H1 (cell line): ENCODE measurements around the gene GMIP. TPM values are rescaled to one million over a fixed set of nuclear protein-coding genes. Genes with fewer than 3 reads are reported as not detected.

ENCODE experiments used
- CTCF ChIA-PET: fragments of 300-600 bp; sonication (Branson Sonifier 250); formaldehyde crosslinking; loops from one replicate; lab custom pipeline; 2021; ENCODE audit not compliant: partially characterized antibody; lab: Charles Lee
- POLR2A ChIA-PET: fragments of 300-600 bp; sonication (Branson Sonifier 250); formaldehyde crosslinking; loops from one replicate; lab custom pipeline; 2021; ENCODE audit warnings: inconsistent platforms; ENCODE audit not compliant: partially characterized antibody; lab: Charles Lee
- DNase-seq, 2 experiments: peaks; one replicate each; pipeline versions ENCODE4 v3.0.0 to v3.0.0-alpha.2; 2010 to 2022; ENCODE audit warnings: low spot score in 2 of 2, low read depth in 1 of 2, mixed read lengths in 1 of 2
- FAIRE-seq: peaks from 2 replicates; lab custom pipeline; 2011; peaks lifted over from hg19 to GRCh38; lab: Jason Lieb, UNC
- H2AFZ ChIP-seq: 2 replicates; pipeline ENCODE4 v1.8.1; 2012; ENCODE audit warnings: low read length, inconsistent platforms
- H2AK5ac ChIP-seq: 2 replicates; pipeline ENCODE4 v1.6.1; 2013; ENCODE audit warnings: low read depth, low read length
- H2BK120ac ChIP-seq: replicated peaks from 2 replicates; pipeline ENCODE3; 2013; ENCODE audit warnings: low read depth, low read length, inconsistent platforms
- H2BK12ac ChIP-seq: 2 replicates; pipeline ENCODE4 v1.6.1; 2013; ENCODE audit warnings: low read depth, low read length
- H2BK15ac ChIP-seq: 2 replicates; pipeline ENCODE4 v1.6.1; 2013; ENCODE audit warnings: low read length
- H2BK20ac ChIP-seq: 2 replicates; pipeline ENCODE4 v1.6.1; 2013; ENCODE audit warnings: low read length
- H2BK5ac ChIP-seq: 2 replicates; pipeline ENCODE4 v1.6.1; 2013; ENCODE audit warnings: low read depth, low read length
- H3K14ac ChIP-seq: 2 replicates; pipeline ENCODE4 v1.6.1; 2013; ENCODE audit warnings: inconsistent platforms; ENCODE audit not compliant: insufficient read length
- H3K18ac ChIP-seq: 2 replicates; pipeline ENCODE4 v1.6.1; 2013; ENCODE audit warnings: low read length; ENCODE audit errors: extremely low read depth
- H3K23ac ChIP-seq: 2 replicates; pipeline ENCODE4 v1.6.1; 2013; ENCODE audit warnings: inconsistent platforms; ENCODE audit not compliant: insufficient read length
- H3K23me2 ChIP-seq: 2 replicates; pipeline ENCODE4 v1.6.1; 2013; ENCODE audit warnings: low read depth, low read length
- H3K27ac ChIP-seq: 2 replicates; pipeline ENCODE4 v1.6.1; 2011; ENCODE audit warnings: low read depth, low read length, inconsistent platforms
- H3K27me3 ChIP-seq, 4 experiments: replicated peaks in 1 of 4; 1 replicate in 1 of 4; 2 replicates in 3 of 4; pipeline versions ENCODE4 v1.6.1 to v1.8.1; 2011 to 2013; ENCODE audit warnings: low read length in 3 of 4, mild to moderate bottlenecking in 3 of 4, inconsistent platforms in 2 of 4, mixed read lengths in 2 of 4, moderate library complexity in 1 of 4; ENCODE audit not compliant: control insufficient read depth in 3 of 4, insufficient read depth in 3 of 4; ENCODE audit errors: extremely low read depth in 1 of 4
- H3K36me3 ChIP-seq, 4 experiments: 2 replicates each; pipeline versions ENCODE4 v1.6.1 to v1.8.1; 2011 to 2013; ENCODE audit warnings: mild to moderate bottlenecking in 4 of 4, low read length in 3 of 4, moderate library complexity in 2 of 4, control low read depth in 1 of 4, inconsistent platforms in 1 of 4; ENCODE audit not compliant: insufficient read depth in 4 of 4, control insufficient read depth in 2 of 4
- H3K4ac ChIP-seq: replicated peaks from 2 replicates; pipeline ENCODE3; 2013; ENCODE audit warnings: low read length, low read depth, mixed read lengths, inconsistent platforms; ENCODE audit not compliant: insufficient read length
- H3K4me1 ChIP-seq, 4 experiments: replicated peaks in 1 of 4; 1 replicate in 1 of 4; 2 replicates in 3 of 4; pipeline versions ENCODE4 v1.6.1 to v1.8.1; 2011 to 2013; ENCODE audit warnings: low read length in 3 of 4, inconsistent platforms in 2 of 4, mixed read lengths in 1 of 4; ENCODE audit not compliant: insufficient read depth in 4 of 4, control insufficient read depth in 3 of 4
- H3K4me2 ChIP-seq, 2 experiments: 2 replicates each; pipeline versions ENCODE4 v1.6.1 to v1.8.1; 2011 to 2013; ENCODE audit warnings: low read depth in 2 of 2, low read length in 2 of 2, control low read depth in 1 of 2, inconsistent platforms in 1 of 2, mild to moderate bottlenecking in 1 of 2; ENCODE audit not compliant: insufficient read depth in 1 of 2
- H3K4me3 ChIP-seq, 4 experiments: fragments of 200-600, 300-600 bp in 1 of 4; sonication (generic), shearing (Covaris generic), sonication (Bioruptor Twin) in 1 of 4; 2 replicates each; pipeline versions ENCODE4 v1.5.1 to v1.8.1; 2011 to 2016; ENCODE audit warnings: low read length in 4 of 4, low read depth in 3 of 4, control low read depth in 2 of 4, inconsistent platforms in 2 of 4, mild to moderate bottlenecking in 2 of 4, mixed read lengths in 1 of 4, moderate library complexity in 1 of 4; ENCODE audit not compliant: insufficient read depth in 2 of 4; ENCODE audit errors: extremely low read depth in 1 of 4
- H3K56ac ChIP-seq: replicated peaks from 2 replicates; pipeline ENCODE3; 2013; ENCODE audit warnings: low read depth, mild to moderate bottlenecking, mixed read lengths, low read length, inconsistent platforms; ENCODE audit not compliant: insufficient read length
- H3K79me1 ChIP-seq: 2 replicates; pipeline ENCODE4 v1.6.1; 2013; ENCODE audit warnings: low read depth, low read length, control low read depth
- H3K79me2 ChIP-seq, 2 experiments: 2 replicates each; pipeline versions ENCODE4 v1.6.1 to v1.8.1; 2012 to 2013; ENCODE audit warnings: low read length in 2 of 2, mild to moderate bottlenecking in 2 of 2, inconsistent platforms in 1 of 2; ENCODE audit not compliant: insufficient read depth in 2 of 2, control insufficient read depth in 1 of 2
- H3K9ac ChIP-seq, 4 experiments: replicated peaks in 1 of 4; 1 replicate in 1 of 4; 2 replicates in 3 of 4; pipeline versions ENCODE4 v1.6.1 to v1.8.1; 2011 to 2013; ENCODE audit warnings: low read depth in 3 of 4, low read length in 3 of 4, control low read depth in 2 of 4, mild to moderate bottlenecking in 2 of 4, moderate library complexity in 2 of 4, inconsistent platforms in 1 of 4; ENCODE audit errors: extremely low read depth in 1 of 4
- H3K9me3 ChIP-seq, 2 experiments: 2 replicates each; pipeline versions ENCODE4 v1.6.1 to v1.8.1; 2012 to 2013; ENCODE audit warnings: mild to moderate bottlenecking in 2 of 2, moderate library complexity in 2 of 2, control low read depth in 1 of 2, inconsistent platforms in 1 of 2, low read depth in 1 of 2, low read length in 1 of 2, mixed read lengths in 1 of 2; ENCODE audit not compliant: insufficient read depth in 2 of 2
- H4K20me1 ChIP-seq, 2 experiments: replicated peaks in 1 of 2; 2 replicates each; pipeline versions ENCODE3 to v1.8.1; 2011 to 2013; ENCODE audit warnings: inconsistent platforms in 2 of 2, low read length in 2 of 2, mild to moderate bottlenecking in 1 of 2; ENCODE audit not compliant: insufficient read depth in 2 of 2, control insufficient read depth in 1 of 2
- H4K5ac ChIP-seq: 2 replicates; pipeline ENCODE4 v1.6.1; 2013; ENCODE audit warnings: low read length, low read depth, mixed read lengths, inconsistent platforms; ENCODE audit not compliant: insufficient read length
- H4K8ac ChIP-seq: 2 replicates; pipeline ENCODE4 v1.8.0; 2013; ENCODE audit warnings: mild to moderate bottlenecking, moderate library complexity, low read length, inconsistent platforms; ENCODE audit not compliant: insufficient read depth; ENCODE audit errors: extremely low read depth
- H4K91ac ChIP-seq: replicated peaks from 2 replicates; pipeline ENCODE3; 2013; ENCODE audit warnings: low read length, mixed read lengths, inconsistent platforms; ENCODE audit not compliant: insufficient read length
- CEBPB ChIP-seq: IDR thresholded peaks from 2 replicates; pipeline ENCODE4 v1.6.1; 2012; ENCODE audit warnings: low read depth, low read length
- EGR1 ChIP-seq: IDR thresholded peaks from 2 replicates; pipeline ENCODE4 v1.6.1; 2011; ENCODE audit warnings: low read depth, low read length, borderline replicate concordance
- RAD21 ChIP-seq, 2 experiments: IDR thresholded peaks in 1 of 2; conservative IDR thresholded peaks in 1 of 2; 2 replicates each; pipeline ENCODE4 v1.6.1; 2011; ENCODE audit warnings: low read depth in 2 of 2, low read length in 2 of 2, improper control_type of control experiment in 1 of 2, inconsistent platforms in 1 of 2, mild to moderate bottlenecking in 1 of 2, moderate library complexity in 1 of 2
- SIN3A ChIP-seq, 2 experiments: IDR thresholded peaks in 1 of 2; conservative IDR thresholded peaks in 1 of 2; 2 replicates each; pipeline ENCODE4 v1.6.1; 2011 to 2012; ENCODE audit warnings: low read length in 2 of 2, improper control_type of control experiment in 1 of 2, low read depth in 1 of 2, mild to moderate bottlenecking in 1 of 2
- SP4 ChIP-seq: IDR thresholded peaks from 2 replicates; pipeline ENCODE4 v1.6.1; 2012; ENCODE audit warnings: low read length, inconsistent platforms
- ZNF274 ChIP-seq: IDR thresholded peaks from 2 replicates; pipeline ENCODE4 v1.7.0; 2012; ENCODE audit warnings: low read length, borderline replicate concordance; ENCODE audit errors: extremely low read depth
- WGBS, 2 experiments: shearing (Covaris generic) in 1 of 2; methylation state at CpG; one replicate each; pipeline versions ENCODE4 v1.1.6 to v1.1.7; 2013 to 2015; ENCODE audit warnings: low lambda C conversion rate in 2 of 2, mixed read lengths in 2 of 2, inconsistent platforms in 1 of 2, low coverage in 1 of 2, missing lambda C conversion rate in 1 of 2; ENCODE audit not compliant: insufficient replicate concordance in 2 of 2, insufficient coverage in 1 of 2, insufficient read length in 1 of 2; ENCODE audit errors: extremely low coverage in 1 of 2, missing lambda C conversion rate in 1 of 2; 5-methylcytosine and 5-hydroxymethylcytosine counted together
- polyA plus RNA-seq, 7 experiments: library from polyadenylated mRNA; depleted of rRNA in 3 of 7; stranded (reverse) in 5 of 7; unstranded in 2 of 7; fragments of >200 nt in 5 of 7; fragments of 200-250 nt in 2 of 7; gene quantifications; 1 replicate in 5 of 7; 2 replicates in 1 of 7; 4 replicates in 1 of 7; pipeline versions ENCODE4 v1.2.1 to v1.2.3, GENCODE V29; 2011 to 2013; ENCODE audit warnings: missing spikeins in 2 of 7, mixed read lengths in 2 of 7
- total RNA-seq: library from RNA; stranded (reverse); fragmentation: NEBNext Ultra II Directional; extraction: Animal tissue kit (Norgen Biotek cat#: 25700); gene quantifications from 2 replicates; pipeline ENCODE4 v1.2.1, GENCODE V29; 2021
- TF ChIP-seq, protein P1 (sequence below): IDR thresholded peaks from 2 replicates; pipeline ENCODE4 v1.6.1; 2012; ENCODE audit warnings: inconsistent platforms

Gene GMIP
- total and polyA plus RNA-seq, 2 of the 8 experiments (the other 6 are each of a cell fraction or from before 2014, with no cell fraction given) = 5.7 to 18.1 TPM

DNA sequence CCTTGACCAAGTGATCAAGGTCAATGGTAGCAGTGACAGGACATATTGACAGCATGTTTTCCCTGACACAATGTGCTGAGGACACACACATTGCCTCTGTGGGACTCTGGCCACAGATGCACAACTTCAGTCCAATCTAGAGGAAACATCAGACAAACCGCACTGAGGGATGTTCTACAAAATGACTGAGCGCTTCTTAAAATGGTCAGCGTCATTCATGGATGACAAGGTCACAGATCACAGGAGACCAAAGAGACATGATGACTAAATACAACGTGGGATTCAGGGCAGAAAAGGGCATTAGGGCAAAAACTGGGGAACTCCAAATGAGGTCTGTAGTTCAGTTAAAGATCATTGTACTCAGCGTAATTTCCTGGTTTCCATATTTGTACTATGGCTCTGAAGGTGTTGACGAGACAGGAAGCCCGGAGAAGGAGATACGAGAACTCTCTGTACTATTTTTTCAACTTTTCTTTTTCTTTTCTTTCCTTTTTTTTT lies 45.6 kb downstream of the GMIP start:
- no peak overlapping the region for H2BK12ac ChIP-seq
- H2BK120ac ChIP-seq = no peak overlapping the region
- no peaks in the 10 kb centered on the region for H3K79me2 ChIP-seq
- no peak overlapping the region for H3K14ac ChIP-seq
- H2AK5ac ChIP-seq = no peak overlapping the region
- FAIRE-seq = no peak
- no peak for DNase-seq
- H4K5ac ChIP-seq = no peak overlapping the region
- no peaks in the 10 kb centered on the region for H4K20me1 ChIP-seq
- H3K23me2 ChIP-seq = no peaks in the 10 kb centered on the region
- H3K56ac ChIP-seq = no peak overlapping the region
- no peaks in the 10 kb centered on the region for H3K9me3 ChIP-seq
- no peak overlapping the region for H3K4ac ChIP-seq
- no peak overlapping the region for H4K91ac ChIP-seq
- H3K4me1 ChIP-seq = peaks cover 0 to 9% (median 2%) of the 10 kb centered on the region in 4 experiments; a peak in 5 of 7 replicates
- no peak overlapping the region for H2BK15ac ChIP-seq
- WGBS, 2 experiments = 93% methylated on average over 8 of the region's 8 CpGs; no CpG with 5 or more reads in 1 of the 2 experiments
- no peak overlapping the region for H3K4me3 ChIP-seq
- TF ChIP-seq SIN3A (conservative IDR thresholded peaks at IDR 0.05 in 1 of 2, IDR thresholded peaks at IDR 0.05 in 1 of 2; ENCODE audit: low read depth in 1 of 2, low read length in 2 of 2) (no peak), CEBPB (no peak), ZNF274 (no peak), SP4 (no peak), RAD21 (IDR thresholded peaks at IDR 0.05 in 1 of 2, conservative IDR thresholded peaks at IDR 0.05 in 1 of 2; ENCODE audit: low read depth in 2 of 2, low read length in 2 of 2) (no peak), EGR1 (no peak)
- TF ChIP-seq, protein P1, sequence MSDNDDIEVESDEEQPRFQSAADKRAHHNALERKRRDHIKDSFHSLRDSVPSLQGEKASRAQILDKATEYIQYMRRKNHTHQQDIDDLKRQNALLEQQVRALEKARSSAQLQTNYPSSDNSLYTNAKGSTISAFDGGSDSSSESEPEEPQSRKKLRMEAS = no peak
- H2BK5ac ChIP-seq = no peak overlapping the region
- H2BK20ac ChIP-seq = no peak overlapping the region
- H3K4me2 ChIP-seq = no peak overlapping the region
- no peaks in the 10 kb centered on the region for H3K27me3 ChIP-seq
- H3K18ac ChIP-seq = no peak overlapping the region
- no peak overlapping the region for H3K23ac ChIP-seq
- ChIA-PET CTCF (interaction anchor here (0.9 kb wide), 1 partner anchor 16 kb away, joined by 3 read pairs; no protein-coding TSS in a partner anchor), POLR2A (interaction anchor here (1.2 kb wide), 1 partner anchor 29 kb away, joined by 3 read pairs; no protein-coding TSS in a partner anchor)
- H2AFZ ChIP-seq = no peak overlapping the region
- no peak overlapping the region for H3K27ac ChIP-seq
- no peak overlapping the region for H3K9ac ChIP-seq
- no peaks in the 10 kb centered on the region for H3K79me1 ChIP-seq
- H3K36me3 ChIP-seq = no peaks in the 10 kb centered on the region
- no peak overlapping the region for H4K8ac ChIP-seq
